ENCODE results near the gene TFCP2L1.
"Not testable (repeated sequence)": the region's sequence is repeated elsewhere in the genome, so short reads cannot be mapped to it uniquely, and the experiment has no call there.

TFCP2L1 gene

GRCh38 chr2:121284463-121285449 lies at the start of gene TFCP2L1:
Gene TFCP2L1, minus strand, starts transcription at chr2:121285202. Its CDS starts 93 bp downstream, at chr2:121285109.
- DNase-seq (ENCODE audit: low read depth) = no peak

- no peak for DNase-seq (ENCODE audit: low read depth)
Observed at GRCh38 chr2:121333834-121334558, 49.0 kb upstream of the TFCP2L1 start.

- DNase-seq (ENCODE audit: low read depth) = no peak
Observed at GRCh38 chr2:121333231-121333630, 48.2 kb upstream of the TFCP2L1 start.

GRCh38 chr2:121331324-121331723 lies 46.3 kb upstream of the TFCP2L1 start:
- not testable (repeated sequence) for DNase-seq (ENCODE audit: low read depth)

- no peak for DNase-seq (ENCODE audit: low read depth)
Observed at GRCh38 chr2:121330921-121331320, 45.9 kb upstream of the TFCP2L1 start.

- no peak for DNase-seq (ENCODE audit: low read depth)
Observed at GRCh38 chr2:121329786-121330185, 44.8 kb upstream of the TFCP2L1 start.

- DNase-seq (ENCODE audit: low read depth) = no peak
Observed at GRCh38 chr2:121326628-121327027, 41.6 kb upstream of the TFCP2L1 start.

GRCh38 chr2:121324601-121325000 lies 39.6 kb upstream of the TFCP2L1 start:
- DNase-seq (ENCODE audit: low read depth) = no peak

- no peak for DNase-seq (ENCODE audit: low read depth)
Observed at GRCh38 chr2:121321476-121321875, 36.5 kb upstream of the TFCP2L1 start.

GRCh38 chr2:121319941-121320340 lies 34.9 kb upstream of the TFCP2L1 start:
- DNase-seq (ENCODE audit: low read depth) = no peak

GRCh38 chr2:121316986-121317385 lies 32.0 kb upstream of the TFCP2L1 start:
- no peak for DNase-seq (ENCODE audit: low read depth)

- DNase-seq (ENCODE audit: low read depth) = not testable (repeated sequence)
Observed at GRCh38 chr2:121313701-121314100, 28.7 kb upstream of the TFCP2L1 start.

GRCh38 chr2:121309801-121310200 lies 24.8 kb upstream of the TFCP2L1 start:
- no peak for DNase-seq (ENCODE audit: low read depth)

GRCh38 chr2:121309323-121309722 lies 24.3 kb upstream of the TFCP2L1 start:
- DNase-seq (ENCODE audit: low read depth) = no peak

GRCh38 chr2:121307048-121307447 lies 22.0 kb upstream of the TFCP2L1 start:
- DNase-seq (ENCODE audit: low read depth) = no peak

- no peak for DNase-seq (ENCODE audit: low read depth)
Observed at GRCh38 chr2:121304941-121305340, 19.9 kb upstream of the TFCP2L1 start.

GRCh38 chr2:121303531-121304263 lies 18.7 kb upstream of the TFCP2L1 start:
- DNase-seq (ENCODE audit: low read depth) = no peak

GRCh38 chr2:121301190-121301589 lies 16.2 kb upstream of the TFCP2L1 start:
- not testable (repeated sequence) for DNase-seq (ENCODE audit: low read depth)

- DNase-seq (ENCODE audit: low read depth) = no peak
Observed at GRCh38 chr2:121298476-121298875, 13.5 kb upstream of the TFCP2L1 start.

- not testable (repeated sequence) for DNase-seq (ENCODE audit: low read depth)
Observed at GRCh38 chr2:121297866-121298265, 12.9 kb upstream of the TFCP2L1 start.

- DNase-seq (ENCODE audit: low read depth) = no peak
Observed at GRCh38 chr2:121297217-121297830, 12.3 kb upstream of the TFCP2L1 start.
